ENCODE data around the gene NOP56. TPM values are rescaled to one million over a fixed set of nuclear protein-coding genes. Genes with fewer than 3 reads are reported as not detected.

Gene NOP56
- total and polyA plus RNA-seq, 9 of the 15 experiments (the other 6 are each of a cell fraction or from before 2014, with no cell fraction given) = 295 to 697 (median 439) TPM

- TF ChIP-seq THRA (IDR thresholded peaks at IDR 0.05) = no peak
- no peak for TF ChIP-seq RBM17 (IDR thresholded peaks at IDR 0.05; ENCODE audit: borderline replicate concordance, low read depth, low read length)
- TF ChIP-seq SAFB2 (IDR thresholded peaks at IDR 0.05; ENCODE audit: borderline replicate concordance, low read depth, low read length, severe bottlenecking) = no peak
- no peak for TF ChIP-seq PHF21A (IDR thresholded peaks at IDR 0.05; ENCODE audit: borderline replicate concordance, low read depth)
- TF ChIP-seq CAMTA2 (CRISPR knock-in tag; conservative IDR thresholded peaks at IDR 0.05) = no peak
- no peak for TF ChIP-seq MTA3 (IDR thresholded peaks at IDR 0.05; ENCODE audit: borderline replicate concordance)
- TF ChIP-seq BRD9 (IDR thresholded peaks at IDR 0.05; ENCODE audit: low read depth, partially characterized antibody) = no peak
- TF ChIP-seq ZNF395 (CRISPR knock-in tag; IDR thresholded peaks at IDR 0.05) = no peak
- no peak for TF ChIP-seq RNF219 (CRISPR knock-in tag; IDR thresholded peaks at IDR 0.05)
- no peak for TF ChIP-seq GATA2 (CRISPR knock-in tag; IDR thresholded peaks at IDR 0.05)
- TF ChIP-seq ADNP (tag; IDR thresholded peaks at IDR 0.05) = no peak
- TF ChIP-seq ATF6 (CRISPR knock-in tag; IDR thresholded peaks at IDR 0.05) = peak; percentile 18; the same call in 1 of the 2 replicates
- TF ChIP-seq POLR2A (conservative IDR thresholded peaks at IDR 0.05) = peak; percentile 85
- TF ChIP-seq AFF1 (IDR thresholded peaks at IDR 0.05; ENCODE audit: low read depth in 1 of 2, partially characterized antibody in 2 of 2) = peak in 1 of 2 experiments; percentile 62
Observed at GRCh38 chr20:2663887-2664719, 11.7 kb downstream of the NOP56 start, which contains the start of gene IDH3B (continued).

All from K562 (cell line).